Suprapubic skin (tissue), 4 donors: ENCODE measurements around the gene RBPJ.

Experiments used
- CTCF ChIP-seq, 2 donors: fragments of 200-600 bp in 1 of 2; fragments of 450-650 bp in 1 of 2; sonication (generic) in 1 of 2; IDR thresholded peaks; one replicate each; pipeline ENCODE4 v1.5.1; 2016 to 2019; ENCODE audit warnings: antibody characterized with exemption in 2 of 2, mild to moderate bottlenecking in 1 of 2, moderate library complexity in 1 of 2
- EP300 ChIP-seq: sonication (generic); formaldehyde crosslinking; IDR thresholded peaks from one replicate; pipeline ENCODE4 v1.6.1; 2017; ENCODE audit warnings: antibody characterized with exemption
- POLR2A ChIP-seq, 2 donors: fragments of 450-650 bp; IDR thresholded peaks; one replicate each; pipeline ENCODE4 v1.6.1; 2017; ENCODE audit warnings: antibody characterized with exemption in 2 of 2, mild to moderate bottlenecking in 2 of 2, moderate library complexity in 2 of 2
- POLR2AphosphoS5 ChIP-seq, 3 donors: sonication (generic); formaldehyde crosslinking; IDR thresholded peaks; one replicate each; pipeline ENCODE4 v1.6.1; 2017; ENCODE audit warnings: antibody characterized with exemption in 3 of 3

- TF ChIP-seq POLR2A (IDR thresholded peaks at IDR 0.05) (no peak), CTCF (IDR thresholded peaks at IDR 0.05) (no peak), POLR2AphosphoS5 (IDR thresholded peaks at IDR 0.05) (no peak), EP300 (no peak)
Measured at GRCh38 chr4:26372525-26373172, 51.8 kb downstream of the RBPJ start.
